Measurements from ENCODE around the gene IGFL2. TPM values are rescaled to one million over a fixed set of nuclear protein-coding genes. Genes with fewer than 3 reads are reported as not detected.
A peak's percentile ranks its signal among the peaks of the same experiment; 100 is the strongest.

IGFL2 gene
- total RNA-seq, 4 donors from 2014 or later, result not detected

- WGBS, 2 donors, result 31 to 45% methylated on average over 8 of the region's 8 CpGs
- DNase-seq, result peak in 1 of 2 donors; percentile 8
- TF ChIP-seq CTCF (IDR thresholded peaks at IDR 0.05) (no peak), POLR2A (IDR thresholded peaks at IDR 0.05) (no peak)
- no peak overlapping the region for H3K27ac ChIP-seq
- H3K9me3 ChIP-seq, result no peaks in the 10 kb centered on the region
- H3K4me3 ChIP-seq (replicated peaks in 1 of 3), result no peak overlapping the region
- H3K4me1 ChIP-seq, result no peaks in the 10 kb centered on the region
- intact Hi-C loops (cut with DNase I), result no loop called here
- H3K27me3 ChIP-seq, result no peaks in the 10 kb centered on the region
- H3K36me3 ChIP-seq, result no peaks in the 10 kb centered on the region
These were observed 25.9 kb downstream of the IGFL2 start for GRCh38 chr19:46173886-46174480.

GRCh38 chr19:46176116-46176860 lies 28.2 kb downstream of the IGFL2 start:
- no peaks in the 10 kb centered on the region for H3K9me3 ChIP-seq
- no peaks in the 10 kb centered on the region for H3K36me3 ChIP-seq
- intact Hi-C loops (cut with DNase I), result no loop called here
- H3K27me3 ChIP-seq, result no peaks in the 10 kb centered on the region
- peaks cover 0 to under 1% of the 10 kb centered on the region in 2 donors for H3K4me1 ChIP-seq
- H3K27ac ChIP-seq, result no peak overlapping the region
- 77 to 84% methylated on average over 5 to 7 of the region's 7 CpGs for WGBS, 2 donors
- no peak for TF ChIP-seq POLR2A (IDR thresholded peaks at IDR 0.05)
- TF ChIP-seq CTCF (IDR thresholded peaks at IDR 0.05), result no peak
- H3K4me3 ChIP-seq (replicated peaks in 1 of 3), result no peak overlapping the region
- no peak for DNase-seq

- Histone ChIP-seq H3K27ac (no peak overlapping the region), H3K4me3 (replicated peaks in 1 of 3) (no peak overlapping the region), H3K4me1 (peaks cover 0 to 5% of the 10 kb centered on the region in 2 donors), H3K36me3 (no peaks in the 10 kb centered on the region), H3K9me3 (no peaks in the 10 kb centered on the region), H3K27me3 (no peaks in the 10 kb centered on the region)
- no peak for DNase-seq
- 49 to 55% methylated on average over 9 of the region's 9 CpGs for WGBS, 2 donors
- intact Hi-C loops (cut with DNase I), result no loop called here
- TF ChIP-seq CTCF (IDR thresholded peaks at IDR 0.05) (no peak), POLR2A (IDR thresholded peaks at IDR 0.05) (no peak)
These were observed 31.2 kb downstream of the IGFL2 start for GRCh38 chr19:46179076-46179759.

- 64 to 65% methylated on average over 4 to 5 of the region's 5 CpGs for WGBS, 2 donors
- no peak overlapping the region for H3K4me3 ChIP-seq (replicated peaks in 1 of 3)
- H3K9me3 ChIP-seq, result no peaks in the 10 kb centered on the region
- no peaks in the 10 kb centered on the region for H3K36me3 ChIP-seq
- H3K4me1 ChIP-seq, result peaks cover 0 to 5% of the 10 kb centered on the region in 2 donors
- TF ChIP-seq POLR2A (IDR thresholded peaks at IDR 0.05), result no peak
- no peak for TF ChIP-seq CTCF (IDR thresholded peaks at IDR 0.05)
- no peak overlapping the region for H3K27ac ChIP-seq
- intact Hi-C loops (cut with DNase I), result loop anchor here (10.0 kb wide), 1 partner anchor 96 kb away; no protein-coding TSS in a partner anchor
- no peak for DNase-seq
- no peaks in the 10 kb centered on the region for H3K27me3 ChIP-seq
These were observed 32.8 kb downstream of the IGFL2 start for GRCh38 chr19:46180701-46181387.
